Esophagus squamous epithelium (tissue), 4 donors: Measurements from ENCODE around the gene KPNA3.

Experiments
- CTCF ChIP-seq, 6 experiments: fragments of 450-650 bp in 4 of 6; fragments of 200-600 bp in 2 of 6; sonication (generic) in 2 of 6; IDR thresholded peaks; one replicate each; pipeline ENCODE4 v1.5.1; 2016 to 2019; ENCODE audit warnings: antibody characterized with exemption in 6 of 6, mild to moderate bottlenecking in 4 of 6, moderate library complexity in 4 of 6
- POLR2A ChIP-seq, 4 donors: fragments of 450-650 bp; IDR thresholded peaks; one replicate each; pipeline ENCODE4 v1.6.1; 2017; ENCODE audit warnings: antibody characterized with exemption in 4 of 4, mild to moderate bottlenecking in 4 of 4, moderate library complexity in 3 of 4

DNA sequence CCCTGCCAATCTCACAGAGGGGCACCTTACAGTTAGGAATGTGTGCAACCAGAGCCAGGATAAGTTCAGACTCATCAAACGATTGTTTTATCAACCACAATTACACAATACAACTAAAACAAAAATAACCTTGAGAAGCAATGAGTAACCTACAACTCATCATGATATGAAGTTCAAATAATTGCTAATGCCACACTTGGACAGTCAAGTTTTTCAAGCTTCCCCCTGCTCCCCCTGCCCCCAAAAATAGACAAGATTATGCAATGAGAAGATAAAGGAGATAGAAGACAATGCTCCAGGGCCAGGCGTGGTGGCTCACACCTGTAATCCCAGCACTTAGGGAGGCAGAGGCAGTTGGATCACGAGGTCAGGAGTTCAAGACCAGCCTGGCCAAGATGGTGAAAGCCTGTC is 13.6 kb upstream of the KPNA3 start:
- TF ChIP-seq POLR2A (IDR thresholded peaks at IDR 0.05) (no peak), CTCF (IDR thresholded peaks at IDR 0.05) (no peak)
